ENCODE measurements around the gene BAHD1. TPM values are rescaled to one million over a fixed set of nuclear protein-coding genes. Genes with fewer than 3 reads are reported as not detected.

Gene BAHD1
- 10 to 100 TPM; 26.3 to 58.8 (median 34.5) TPM for total RNA-seq
- 10 to 100 TPM; 13.2 to 30.8 (median 23.6) TPM for polyA plus RNA-seq
- long read RNA-seq, donor 1, full-length matches to known transcripts, result 4 of 46 reads
- long read RNA-seq, donor 1, partial matches to known transcripts, result 42 of 46 reads
- long read RNA-seq, donor 1, other reads (novel, unspliced or antisense), result 0 of 46 reads
- long read RNA-seq, donor 2, full-length matches to known transcripts, result 5 of 13 reads
- long read RNA-seq, donor 2, partial matches to known transcripts, result 8 of 13 reads
- long read RNA-seq, donor 2, other reads (novel, unspliced or antisense), result 0 of 13 reads
- long read RNA-seq, donor 3, full-length matches to known transcripts, result 3 of 9 reads
- long read RNA-seq, donor 3, partial matches to known transcripts, result 6 of 9 reads
- long read RNA-seq, donor 3, other reads (novel, unspliced or antisense), result 0 of 9 reads
- long read RNA-seq, donor 4, partial matches to known transcripts, result 0 of 1 reads
- long read RNA-seq, donor 4, other reads (novel, unspliced or antisense), result 1 of 1 reads
- long read RNA-seq, donor 5, full-length matches to known transcripts, result 8 of 46 reads
- long read RNA-seq, donor 5, partial matches to known transcripts, result 14 of 46 reads
- long read RNA-seq, donor 5, other reads (novel, unspliced or antisense), result 24 of 46 reads
- long read RNA-seq, donor 6, partial matches to known transcripts, result 0 of 3 reads
- long read RNA-seq, donor 6, other reads (novel, unspliced or antisense), result 3 of 3 reads
- long read RNA-seq, donor 7, full-length matches to known transcripts, result 1 of 1 reads
- long read RNA-seq, donor 7, partial matches to known transcripts, result 0 of 1 reads
- long read RNA-seq, donor 7, other reads (novel, unspliced or antisense), result 0 of 1 reads
- long read RNA-seq, donor 8, full-length matches to known transcripts, result 5 of 47 reads
- long read RNA-seq, donor 8, partial matches to known transcripts, result 42 of 47 reads
- long read RNA-seq, donor 8, other reads (novel, unspliced or antisense), result 0 of 47 reads
- long read RNA-seq, donor 9, full-length matches to known transcripts, result 3 of 8 reads
- long read RNA-seq, donor 9, partial matches to known transcripts, result 5 of 8 reads
- long read RNA-seq, donor 9, other reads (novel, unspliced or antisense), result 0 of 8 reads
- long read RNA-seq, donor 10, full-length matches to known transcripts, result 3 of 40 reads
- long read RNA-seq, donor 10, partial matches to known transcripts, result 37 of 40 reads
- long read RNA-seq, donor 10, other reads (novel, unspliced or antisense), result 0 of 40 reads

GRCh38 chr15:40440743-40441564 is at the start of gene BAHD1:
Gene BAHD1 (plus strand): TSS chr15:40440953. CDS start chr15:40458465, 17,512 bp downstream.
- peak within 1 kb of the TSS; percentile 67 to 99 (median 79) for H3K4me3 ChIP-seq
- peaks cover 49 to 67% of the 10 kb centered on the region in 2 donors for H3K4me1 ChIP-seq (replicated peaks in 1 of 2)
- H3K9me3 ChIP-seq (replicated peaks in 1 of 3), result no peaks in the 10 kb centered on the region
- H3K27me3 ChIP-seq, result peaks cover 4% of the 10 kb centered on the region
- H3K36me3 ChIP-seq (replicated peaks in 1 of 2), result no peaks in the 10 kb centered on the region
- H3K27ac ChIP-seq, result peak within 1 kb of the TSS; percentile 5 to 94 (median 78)
- DNase-seq, result peak; percentile 97 to 99 (median 98)
- intact Hi-C loops (cut with DNase I), result no loop called here
- TF ChIP-seq CTCF (IDR thresholded peaks at IDR 0.05) (no peak), POLR2A (IDR thresholded peaks at IDR 0.05) (peak in 1 of 2 donors; percentile 61)
- WGBS, 4 donors, result 0 to 1% (median 0%) methylated on average over 23 to 99 of the region's 119 CpGs

- H3K27me3 ChIP-seq, result no peaks in the 10 kb centered on the region
- peaks cover 0 to 22% of the 10 kb centered on the region in 2 donors for H3K36me3 ChIP-seq (replicated peaks in 1 of 2)
- H3K4me3 ChIP-seq, result no peak overlapping the region
- TF ChIP-seq POLR2A (IDR thresholded peaks at IDR 0.05), result no peak
- TF ChIP-seq CTCF (IDR thresholded peaks at IDR 0.05), result no peak
- intact Hi-C loops (cut with DNase I), result no loop called here
- DNase-seq, result no peak
- peaks cover 6 to 11% of the 10 kb centered on the region in 2 donors for H3K4me1 ChIP-seq (replicated peaks in 1 of 2)
- WGBS, 4 donors, result 95 to 98% (median 96%) methylated on average over 4 of the region's 4 CpGs
- H3K9me3 ChIP-seq (replicated peaks in 1 of 3), result no peaks in the 10 kb centered on the region
- no peak overlapping the region for H3K27ac ChIP-seq
These were observed 47.5 kb upstream of the BAHD1 start for GRCh38 chr15:40392986-40393948.

- no peaks in the 10 kb centered on the region for H3K27me3 ChIP-seq
- intact Hi-C loops (cut with DNase I), result no loop called here
- H3K4me3 ChIP-seq, result no peak overlapping the region
- DNase-seq, result no peak
- H3K9me3 ChIP-seq (replicated peaks in 1 of 3), result no peaks in the 10 kb centered on the region
- H3K27ac ChIP-seq, result no peak overlapping the region
- whole genome bisulfite sequencing, 4 donors, result 87 to 94% (median 91%) methylated on average over 8 of the region's 8 CpGs
- TF ChIP-seq CTCF (IDR thresholded peaks at IDR 0.05), result no peak
- no peaks in the 10 kb centered on the region for H3K4me1 ChIP-seq (replicated peaks in 1 of 2)
- H3K36me3 ChIP-seq (replicated peaks in 1 of 2), result peaks cover 0 to 8% of the 10 kb centered on the region in 2 donors
These were observed 42.9 kb upstream of the BAHD1 start for GRCh38 chr15:40397688-40398412.

All from adrenal gland (tissue), 19 donors.